Ishikawa (cell line): ENCODE results near the gene TTLL12.

Experiments used
- CEBPB ChIP-seq: IDR thresholded peaks from 2 replicates; pipeline ENCODE4 v1.6.1; 2012
- CREB1 ChIP-seq: IDR thresholded peaks from 2 replicates; pipeline ENCODE4 v1.6.1; 2012; ENCODE audit warnings: low read depth
- EP300 ChIP-seq: IDR thresholded peaks from 2 replicates; pipeline ENCODE4 v1.6.1; 2012; ENCODE audit warnings: borderline replicate concordance
- FOXM1 ChIP-seq: IDR thresholded peaks from 2 replicates; pipeline ENCODE4 v1.6.1; 2012; ENCODE audit warnings: low read depth, borderline replicate concordance
- NFIC ChIP-seq: IDR thresholded peaks from 2 replicates; pipeline ENCODE4 v1.6.1; 2012
- TAF1 ChIP-seq: IDR thresholded peaks from 2 replicates; pipeline ENCODE4 v1.6.1; 2012; ENCODE audit warnings: low read depth, mild to moderate bottlenecking
- TCF12 ChIP-seq: IDR thresholded peaks from 2 replicates; pipeline ENCODE4 v1.6.1; 2012; ENCODE audit warnings: low read depth
- ZBTB7A ChIP-seq: IDR thresholded peaks from 2 replicates; pipeline ENCODE4 v1.6.1; 2012; ENCODE audit warnings: low read depth
- TF ChIP-seq, protein P1 (sequence below): IDR thresholded peaks from 2 replicates; pipeline ENCODE4 v1.6.1; 2012
- TF ChIP-seq, protein P2 (sequence below): IDR thresholded peaks from 2 replicates; pipeline ENCODE4 v1.6.1; 2012
- TF ChIP-seq, protein P3 (sequence below): IDR thresholded peaks from 2 replicates; pipeline ENCODE4 v1.6.1; 2012; ENCODE audit warnings: low read depth, mild to moderate bottlenecking

DNA sequence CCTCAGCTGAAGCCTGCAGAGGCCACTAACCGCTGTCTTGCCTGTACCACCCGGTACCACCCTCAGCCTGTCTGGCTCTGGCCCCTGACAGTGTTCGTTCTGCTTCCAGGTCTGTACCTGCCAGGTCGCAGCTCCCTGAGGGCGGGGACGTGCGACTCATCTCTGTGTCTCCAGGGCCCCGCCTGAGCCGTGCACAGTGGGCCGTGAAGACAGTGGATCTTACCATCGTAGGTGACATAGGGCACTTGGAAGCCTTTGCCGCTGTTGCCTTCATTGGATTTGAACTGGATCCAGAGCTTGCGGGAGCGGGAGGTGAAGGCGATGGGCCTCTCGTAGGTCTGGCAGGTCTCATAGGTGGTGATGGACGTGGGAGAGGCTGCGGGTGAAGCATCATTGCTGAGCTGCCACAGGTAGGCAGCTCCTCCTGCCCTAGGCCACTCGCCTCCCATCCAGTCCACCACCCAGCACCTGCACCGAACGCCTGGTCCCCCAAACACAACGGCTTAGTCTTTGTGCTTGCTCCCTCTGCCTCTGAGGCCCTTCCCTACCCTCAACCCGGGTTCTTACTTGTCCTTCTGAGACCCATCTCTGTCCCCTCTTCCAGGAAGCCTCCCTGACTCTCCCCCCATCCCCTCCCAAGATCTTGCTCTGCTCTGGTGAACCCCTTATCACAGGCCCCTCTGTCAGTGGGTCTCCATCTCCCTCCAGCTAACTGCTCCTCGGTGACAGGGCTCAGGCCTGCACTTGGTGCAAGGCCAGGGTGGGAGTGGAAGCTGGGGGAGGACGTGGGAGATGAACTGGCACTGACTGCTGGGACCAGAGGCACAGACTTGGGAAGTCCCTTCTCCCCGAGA lies 21.1 kb upstream of the TTLL12 start:
- TF ChIP-seq EP300 (no peak), NFIC (no peak), TAF1 (no peak), TCF12 (no peak), CREB1 (no peak), CEBPB (no peak), ZBTB7A (no peak), FOXM1 (no peak)
- TF ChIP-seq, protein P1, sequence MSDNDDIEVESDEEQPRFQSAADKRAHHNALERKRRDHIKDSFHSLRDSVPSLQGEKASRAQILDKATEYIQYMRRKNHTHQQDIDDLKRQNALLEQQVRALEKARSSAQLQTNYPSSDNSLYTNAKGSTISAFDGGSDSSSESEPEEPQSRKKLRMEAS, result no peak
- TF ChIP-seq, protein P2, sequence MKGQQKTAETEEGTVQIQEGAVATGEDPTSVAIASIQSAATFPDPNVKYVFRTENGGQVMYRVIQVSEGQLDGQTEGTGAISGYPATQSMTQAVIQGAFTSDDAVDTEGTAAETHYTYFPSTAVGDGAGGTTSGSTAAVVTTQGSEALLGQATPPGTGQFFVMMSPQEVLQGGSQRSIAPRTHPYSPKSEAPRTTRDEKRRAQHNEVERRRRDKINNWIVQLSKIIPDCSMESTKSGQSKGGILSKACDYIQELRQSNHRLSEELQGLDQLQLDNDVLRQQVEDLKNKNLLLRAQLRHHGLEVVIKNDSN, result no peak
- TF ChIP-seq, protein P3, sequence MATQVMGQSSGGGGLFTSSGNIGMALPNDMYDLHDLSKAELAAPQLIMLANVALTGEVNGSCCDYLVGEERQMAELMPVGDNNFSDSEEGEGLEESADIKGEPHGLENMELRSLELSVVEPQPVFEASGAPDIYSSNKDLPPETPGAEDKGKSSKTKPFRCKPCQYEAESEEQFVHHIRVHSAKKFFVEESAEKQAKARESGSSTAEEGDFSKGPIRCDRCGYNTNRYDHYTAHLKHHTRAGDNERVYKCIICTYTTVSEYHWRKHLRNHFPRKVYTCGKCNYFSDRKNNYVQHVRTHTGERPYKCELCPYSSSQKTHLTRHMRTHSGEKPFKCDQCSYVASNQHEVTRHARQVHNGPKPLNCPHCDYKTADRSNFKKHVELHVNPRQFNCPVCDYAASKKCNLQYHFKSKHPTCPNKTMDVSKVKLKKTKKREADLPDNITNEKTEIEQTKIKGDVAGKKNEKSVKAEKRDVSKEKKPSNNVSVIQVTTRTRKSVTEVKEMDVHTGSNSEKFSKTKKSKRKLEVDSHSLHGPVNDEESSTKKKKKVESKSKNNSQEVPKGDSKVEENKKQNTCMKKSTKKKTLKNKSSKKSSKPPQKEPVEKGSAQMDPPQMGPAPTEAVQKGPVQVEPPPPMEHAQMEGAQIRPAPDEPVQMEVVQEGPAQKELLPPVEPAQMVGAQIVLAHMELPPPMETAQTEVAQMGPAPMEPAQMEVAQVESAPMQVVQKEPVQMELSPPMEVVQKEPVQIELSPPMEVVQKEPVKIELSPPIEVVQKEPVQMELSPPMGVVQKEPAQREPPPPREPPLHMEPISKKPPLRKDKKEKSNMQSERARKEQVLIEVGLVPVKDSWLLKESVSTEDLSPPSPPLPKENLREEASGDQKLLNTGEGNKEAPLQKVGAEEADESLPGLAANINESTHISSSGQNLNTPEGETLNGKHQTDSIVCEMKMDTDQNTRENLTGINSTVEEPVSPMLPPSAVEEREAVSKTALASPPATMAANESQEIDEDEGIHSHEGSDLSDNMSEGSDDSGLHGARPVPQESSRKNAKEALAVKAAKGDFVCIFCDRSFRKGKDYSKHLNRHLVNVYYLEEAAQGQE, result no peak
